Putamen (tissue), 1 donor: ENCODE data around the gene IL10RA.
A peak's percentile ranks its signal among the peaks of the same experiment; 100 is the strongest.

ENCODE experiments used
- DNase-seq: peaks from one replicate; pipeline ENCODE4 v3.0.0-alpha.2; 2016; ENCODE audit warnings: low spot score

Gene IL10RA

GRCh38 chr11:118007563-118008270 is 21.5 kb downstream of the IL10RA start:
- DNase-seq: peak; percentile 18

GRCh38 chr11:118008271-118008911 is 22.2 kb downstream of the IL10RA start:
- DNase-seq: no peak

- no peak for DNase-seq
Measured at GRCh38 chr11:118009864-118010737, 23.9 kb downstream of the IL10RA start.

- DNase-seq: peak; percentile 39
Measured at GRCh38 chr11:118010738-118011461, 24.7 kb downstream of the IL10RA start.

- DNase-seq: no peak
Measured at GRCh38 chr11:118012083-118012669, 26.0 kb downstream of the IL10RA start.

- DNase-seq: no peak
Measured at GRCh38 chr11:118014022-118014421, 27.8 kb downstream of the IL10RA start.

- DNase-seq: no peak
Measured at GRCh38 chr11:118015385-118015841, 29.2 kb downstream of the IL10RA start.

- no peak for DNase-seq
Measured at GRCh38 chr11:118016104-118016503, 29.9 kb downstream of the IL10RA start.

- no peak for DNase-seq
Measured at GRCh38 chr11:118017111-118017510, 30.9 kb downstream of the IL10RA start.

GRCh38 chr11:118017631-118018315 is 31.6 kb downstream of the IL10RA start:
- DNase-seq: no peak

GRCh38 chr11:118018401-118018800 is 32.2 kb downstream of the IL10RA start:
- no peak for DNase-seq

GRCh38 chr11:118021146-118021545 is 35.0 kb downstream of the IL10RA start:
- no peak for DNase-seq

- no peak for DNase-seq
Measured at GRCh38 chr11:118027694-118028093, 41.5 kb downstream of the IL10RA start.

- DNase-seq: no peak
Measured at GRCh38 chr11:118028626-118029025, 42.4 kb downstream of the IL10RA start.

- DNase-seq: no peak
Measured at GRCh38 chr11:118033443-118033842, 47.2 kb downstream of the IL10RA start.

- no peak for DNase-seq
Measured at GRCh38 chr11:118042141-118042540, 55.9 kb downstream of the IL10RA start.

GRCh38 chr11:118042796-118043195 is 56.6 kb downstream of the IL10RA start:
- no peak for DNase-seq

GRCh38 chr11:118045191-118045590 is 59.0 kb downstream of the IL10RA start:
- DNase-seq: no peak

GRCh38 chr11:118046051-118046963 is 60.1 kb downstream of the IL10RA start:
- DNase-seq: no peak
